B cell (primary cell): ENCODE results near the gene OR6C74. TPM values are rescaled to one million over a fixed set of nuclear protein-coding genes. Genes with fewer than 3 reads are reported as not detected.

Source experiments
- ATAC-seq: fragments of 200-7000 bp; cut with Tn5 transposase; one replicate; pipeline ENCODE4 v1.10.0; 2021; ENCODE audit warnings: low read depth, mild to moderate bottlenecking, moderate number of reproducible peaks, moderate library complexity
- CTCF ChIA-PET: fragments of 350-600 bp; sonication (Branson Sonifier 250); formaldehyde crosslinking; loops from one replicate; lab custom pipeline; 2021; ENCODE audit warnings: antibody characterized with exemption, inconsistent platforms; lab: Charles Lee
- POLR2A ChIA-PET: fragments of 350-600 bp; sonication (Branson Sonifier 250); formaldehyde crosslinking; loops from one replicate; lab custom pipeline; 2021; ENCODE audit warnings: antibody characterized with exemption; lab: Charles Lee
- DNase-seq: peaks from one replicate; pipeline ENCODE4 v3.0.0; 2013
- H2AFZ ChIP-seq: 2 replicates; pipeline ENCODE4 v1.6.1; 2012; ENCODE audit warnings: mild to moderate bottlenecking, low read depth, low read length; ENCODE audit not compliant: insufficient read depth, poor library complexity, severe bottlenecking
- H3K27ac ChIP-seq, 2 donors: 1 replicate in 1 of 2; 2 replicates in 1 of 2; pipeline ENCODE4 v1.5.1; 2012 to 2013; ENCODE audit warnings: low read length in 2 of 2, mild to moderate bottlenecking in 2 of 2, moderate library complexity in 1 of 2
- H3K27me3 ChIP-seq, 4 experiments: fragments of 200-600 bp in 1 of 4; sonication (generic) in 1 of 4; replicated peaks in 1 of 4; 1 replicate in 2 of 4; 2 replicates in 2 of 4; pipeline versions ENCODE4 v1.6.1 to v1.7.0; 2013 to 2016; ENCODE audit warnings: low read length in 3 of 4, mild to moderate bottlenecking in 2 of 4, mixed read lengths in 1 of 4, moderate library complexity in 1 of 4; ENCODE audit not compliant: insufficient read depth in 4 of 4, control insufficient read depth in 3 of 4; ENCODE audit errors: control extremely low read depth in 1 of 4
- H3K36me3 ChIP-seq, 2 experiments: replicated peaks in 1 of 2; 1 replicate in 1 of 2; 2 replicates in 1 of 2; pipeline versions ENCODE4 v1.6.1 to v1.7.1; 2013; ENCODE audit warnings: low read length in 1 of 2; ENCODE audit not compliant: insufficient read depth in 2 of 2, control insufficient read depth in 1 of 2; ENCODE audit errors: control extremely low read depth in 1 of 2, extremely low read depth in 1 of 2
- H3K4me1 ChIP-seq, 2 donors: fragments of 200-600 bp in 1 of 2; sonication (generic) in 1 of 2; 1 replicate in 1 of 2; 2 replicates in 1 of 2; pipeline versions ENCODE4 v1.5.1 to v1.6.1; 2013 to 2017; ENCODE audit warnings: low read length in 2 of 2; ENCODE audit not compliant: control insufficient read depth in 2 of 2, insufficient read depth in 2 of 2
- H3K4me2 ChIP-seq: replicated peaks from 2 replicates; pipeline ENCODE3; 2012; ENCODE audit warnings: mild to moderate bottlenecking, low read depth, low read length; ENCODE audit not compliant: poor library complexity, severe bottlenecking
- H3K4me3 ChIP-seq, 5 experiments: fragments of 200-600 bp in 1 of 5; sonication (generic) in 1 of 5; 1 replicate in 3 of 5; 2 replicates in 2 of 5; pipeline versions ENCODE4 v1.5.1 to v1.7.0; 2011 to 2016; ENCODE audit warnings: low read length in 4 of 5, mild to moderate bottlenecking in 4 of 5, low read depth in 2 of 5, control low read depth in 1 of 5, moderate library complexity in 1 of 5; ENCODE audit not compliant: insufficient read depth in 1 of 5; ENCODE audit errors: control extremely low read depth in 1 of 5, extremely low read depth in 1 of 5
- H3K79me2 ChIP-seq: fragments of 200-600 bp; sonication (generic); one replicate; pipeline ENCODE4 v1.6.0; 2016; ENCODE audit warnings: low read length; ENCODE audit not compliant: control insufficient read depth, insufficient read depth
- H3K9ac ChIP-seq: fragments of 200-600 bp; sonication (generic); 2 replicates; pipeline ENCODE4 v1.6.1; 2017; ENCODE audit warnings: mild to moderate bottlenecking, low read length, moderate library complexity
- H3K9me3 ChIP-seq, 3 donors: one replicate each; pipeline versions ENCODE4 v1.6.1 to v1.7.1; 2013; ENCODE audit warnings: low read length in 2 of 3; ENCODE audit not compliant: control insufficient read depth in 2 of 3, insufficient read depth in 1 of 3; ENCODE audit errors: control extremely low read depth in 1 of 3
- H4K20me1 ChIP-seq: 2 replicates; pipeline ENCODE4 v1.6.0; 2012; ENCODE audit warnings: mild to moderate bottlenecking, low read length; ENCODE audit not compliant: insufficient read depth, control insufficient read depth, poor library complexity, severe bottlenecking
- H3K27ac Mint-ChIP-seq: one replicate; pipeline ENCODE4 v1.8.0; 2021; ENCODE audit warnings: mixed read lengths
- H3K27me3 Mint-ChIP-seq: one replicate; pipeline ENCODE4 v1.8.0; 2021; ENCODE audit warnings: mixed read lengths
- H3K4me1 Mint-ChIP-seq: one replicate; pipeline ENCODE4 v1.8.0; 2021; ENCODE audit warnings: mixed read lengths
- H3K4me3 Mint-ChIP-seq: one replicate; pipeline ENCODE4 v1.8.0; 2021; ENCODE audit warnings: mixed read lengths
- H3K9me3 Mint-ChIP-seq: one replicate; pipeline ENCODE4 v1.8.0; 2022; ENCODE audit warnings: mixed read lengths; ENCODE audit not compliant: insufficient read depth
- CTCF ChIP-seq: fragments of 200-600 bp; IDR thresholded peaks from one replicate; pipeline ENCODE4 v1.8.0; 2022; ENCODE audit warnings: antibody characterized with exemption, mild to moderate bottlenecking
- EZH2 ChIP-seq: IDR thresholded peaks from 2 replicates; pipeline ENCODE4 v1.6.1; 2012; ENCODE audit warnings: borderline replicate concordance, low read depth, mild to moderate bottlenecking, moderate library complexity, low read length; ENCODE audit not compliant: insufficient read depth, poor library complexity, severe bottlenecking
- WGBS: methylation state at CpG from one replicate; pipeline ENCODE4 v1.1.5; 2013; ENCODE audit warnings: missing lambda C conversion rate; ENCODE audit not compliant: insufficient coverage; 5-methylcytosine and 5-hydroxymethylcytosine counted together
- intact Hi-C: fragments of 100-400 bp; cut with micrococcal nuclease; formaldehyde crosslinking; loops from one replicate; pipeline ENCODE4 v1.10.0; 2022
- polyA minus RNA-seq: library from RNA; depleted of rRNA, polyadenylated mRNA; stranded (reverse); fragments of >200 nt; gene quantifications from 2 replicates; pipeline ENCODE4 v1.2.3, GENCODE V29; 2012
- polyA plus RNA-seq: library from polyadenylated mRNA; depleted of rRNA; stranded (reverse); fragments of >200 nt; gene quantifications from 2 replicates; pipeline ENCODE4 v1.2.3, GENCODE V29; 2012
- total RNA-seq, 2 donors: library from RNA; stranded (reverse); fragments of 120-200 nt in 1 of 2; gene quantifications; 1 replicate in 1 of 2; 2 replicates in 1 of 2; pipeline versions ENCODE4 v1.2.3 to v1.2.4, GENCODE V29; 2013 to 2022

OR6C74 gene
- total RNA-seq, result not detected in 2 replicates
- total RNA-seq (2013), result not detected
- not detected in 2 replicates for polyA plus RNA-seq
- polyA minus RNA-seq, result not detected in 2 replicates

- no peak within 1 kb of the TSS for H3K27ac Mint-ChIP-seq
- Histone ChIP-seq H2AFZ (no peak within 1 kb of the TSS), H3K36me3 (no peaks in the 10 kb centered on the region), H3K9me3 (no peaks in the 10 kb centered on the region), H3K27ac (no peak within 1 kb of the TSS), H3K4me3 (no peak within 1 kb of the TSS), H3K27me3 (peaks cover 0 to 4% (median 0%) of the 10 kb centered on the region in 4 experiments), H3K4me2 (no peak within 1 kb of the TSS), H4K20me1 (no peaks in the 10 kb centered on the region), H3K9ac (no peak within 1 kb of the TSS), H3K4me1 (no peaks in the 10 kb centered on the region), H3K79me2 (no peaks in the 10 kb centered on the region)
- ChIA-PET CTCF (no interaction called here), POLR2A (no interaction called here)
- TF ChIP-seq EZH2, result no peak
- no peak for TF ChIP-seq CTCF
- no peaks in the 10 kb centered on the region for H3K4me1 Mint-ChIP-seq
- DNase-seq, result no peak
- H3K27me3 Mint-ChIP-seq, result peaks cover 13% of the 10 kb centered on the region
- no peak for ATAC-seq
- no peak within 1 kb of the TSS for H3K4me3 Mint-ChIP-seq
- intact Hi-C loops, result no loop called here
- no peaks in the 10 kb centered on the region for H3K9me3 Mint-ChIP-seq
- WGBS, result no CpG with 5 or more reads among the region's 3 CpGs
These were observed at the start of gene OR6C74 for GRCh38 chr12:55244309-55244708. OR6C74 (plus strand) TSS chr12:55244609; CDS start chr12:55247288, 2,679 bp downstream.

GRCh38 chr12:55220725-55221124 lies 23.7 kb upstream of the OR6C74 start, which contains the start of gene OR10A7:
OR10A7 (plus strand) TSS chr12:55221025; CDS start chr12:55221025, 0 bp downstream.
- no peak within 1 kb of the TSS for H3K27ac Mint-ChIP-seq
- intact Hi-C loops, result no loop called here
- peaks cover 22% of the 10 kb centered on the region for H3K27me3 Mint-ChIP-seq
- no CpG with 5 or more reads among the region's 2 CpGs for WGBS
- H3K27ac ChIP-seq, result no peak within 1 kb of the TSS
- no peaks in the 10 kb centered on the region for H4K20me1 ChIP-seq
- POLR2A ChIA-PET, result no interaction called here
- no peaks in the 10 kb centered on the region for H3K79me2 ChIP-seq
- no peak for TF ChIP-seq CTCF
- TF ChIP-seq EZH2, result no peak
- no peaks in the 10 kb centered on the region for H3K9me3 ChIP-seq
- H3K4me2 ChIP-seq, result no peak within 1 kb of the TSS
- DNase-seq (no peak), ATAC-seq (no peak)
- no peaks in the 10 kb centered on the region for H3K4me1 ChIP-seq
- H3K9me3 Mint-ChIP-seq, result no peaks in the 10 kb centered on the region
- H3K4me1 Mint-ChIP-seq, result no peaks in the 10 kb centered on the region
- H3K36me3 ChIP-seq, result no peaks in the 10 kb centered on the region
- no peak within 1 kb of the TSS for H3K4me3 Mint-ChIP-seq
- H3K4me3 ChIP-seq, result no peak within 1 kb of the TSS
- CTCF ChIA-PET, result no interaction called here
- no peaks in the 10 kb centered on the region for H3K27me3 ChIP-seq
- no peak within 1 kb of the TSS for H3K9ac ChIP-seq
- H2AFZ ChIP-seq, result no peak within 1 kb of the TSS
